Effector memory CD4-positive, alpha-beta T cell (primary cell): ENCODE measurements around the gene FYCO1.

Source experiments
- DNase-seq, 3 donors: peaks; one replicate each; pipeline ENCODE4 v3.0.0-alpha.2; 2020
- H3K27ac ChIP-seq: 2 replicates; pipeline ENCODE4 v1.7.0; 2013; ENCODE audit warnings: mild to moderate bottlenecking, low read length, moderate library complexity; ENCODE audit not compliant: insufficient read depth, poor library complexity, severe bottlenecking
- H3K27me3 ChIP-seq: replicated peaks from 2 replicates; pipeline ENCODE4 v1.7.0; 2013; ENCODE audit warnings: mild to moderate bottlenecking, low read length; ENCODE audit not compliant: insufficient read depth, control insufficient read depth, poor library complexity, severe bottlenecking
- H3K36me3 ChIP-seq: 2 replicates; pipeline ENCODE4 v1.7.0; 2013; ENCODE audit warnings: mild to moderate bottlenecking, low read length, moderate library complexity; ENCODE audit not compliant: control insufficient read depth, insufficient read depth
- H3K4me1 ChIP-seq: 2 replicates; pipeline ENCODE4 v1.7.0; 2013; ENCODE audit warnings: low read length, mild to moderate bottlenecking; ENCODE audit not compliant: control insufficient read depth, insufficient read depth, poor library complexity, severe bottlenecking
- H3K4me3 ChIP-seq: 2 replicates; pipeline ENCODE4 v1.7.0; 2013; ENCODE audit warnings: low read length, low read depth, mild to moderate bottlenecking; ENCODE audit not compliant: insufficient read depth, poor library complexity, severe bottlenecking
- H3K9me3 ChIP-seq: 2 replicates; pipeline ENCODE4 v1.7.0; 2013; ENCODE audit warnings: mild to moderate bottlenecking, low read length, moderate library complexity; ENCODE audit not compliant: control insufficient read depth

FYCO1 gene

GRCh38 chr3:45976191-45977091 is 19.2 kb downstream of the FYCO1 start:
- peak in 1 of 3 donors; percentile 43 for DNase-seq
- no peaks in the 10 kb centered on the region for H3K27me3 ChIP-seq
- H3K4me3 ChIP-seq: no peak overlapping the region
- H3K36me3 ChIP-seq: peaks cover 31% of the 10 kb centered on the region
- peak overlapping the region; percentile 36 for H3K27ac ChIP-seq
- H3K9me3 ChIP-seq: no peaks in the 10 kb centered on the region
- H3K4me1 ChIP-seq: peaks cover 50% of the 10 kb centered on the region

GRCh38 chr3:45975686-45976085 is 19.9 kb downstream of the FYCO1 start:
- H3K36me3 ChIP-seq: peaks cover 26% of the 10 kb centered on the region
- H3K27ac ChIP-seq: peak overlapping the region; percentile 36
- H3K4me1 ChIP-seq: peaks cover 50% of the 10 kb centered on the region
- H3K4me3 ChIP-seq: no peak overlapping the region
- no peak for DNase-seq
- no peaks in the 10 kb centered on the region for H3K27me3 ChIP-seq
- no peaks in the 10 kb centered on the region for H3K9me3 ChIP-seq

- no peak overlapping the region for H3K4me3 ChIP-seq
- H3K27ac ChIP-seq: peak overlapping the region; percentile 2
- H3K27me3 ChIP-seq: no peaks in the 10 kb centered on the region
- DNase-seq: no peak
- H3K4me1 ChIP-seq: peaks cover 50% of the 10 kb centered on the region
- H3K36me3 ChIP-seq: peaks cover 34% of the 10 kb centered on the region
- no peaks in the 10 kb centered on the region for H3K9me3 ChIP-seq
Observed at GRCh38 chr3:45974686-45975085, 20.9 kb downstream of the FYCO1 start.

- no peak overlapping the region for H3K27ac ChIP-seq
- DNase-seq: no peak
- no peaks in the 10 kb centered on the region for H3K27me3 ChIP-seq
- H3K4me1 ChIP-seq: peaks cover 37% of the 10 kb centered on the region
- H3K4me3 ChIP-seq: no peak overlapping the region
- no peaks in the 10 kb centered on the region for H3K9me3 ChIP-seq
- peaks cover 49% of the 10 kb centered on the region for H3K36me3 ChIP-seq
Observed at GRCh38 chr3:45972534-45973402, 22.9 kb downstream of the FYCO1 start.

GRCh38 chr3:45969953-45970352 is 25.7 kb downstream of the FYCO1 start:
- no peak overlapping the region for H3K4me3 ChIP-seq
- H3K27me3 ChIP-seq: no peaks in the 10 kb centered on the region
- H3K27ac ChIP-seq: no peak overlapping the region
- no peaks in the 10 kb centered on the region for H3K9me3 ChIP-seq
- no peak for DNase-seq
- H3K4me1 ChIP-seq: peaks cover 29% of the 10 kb centered on the region
- H3K36me3 ChIP-seq: peaks cover 58% of the 10 kb centered on the region

- H3K4me3 ChIP-seq: no peak overlapping the region
- no peaks in the 10 kb centered on the region for H3K27me3 ChIP-seq
- DNase-seq: no peak
- peaks cover 54% of the 10 kb centered on the region for H3K36me3 ChIP-seq
- no peaks in the 10 kb centered on the region for H3K9me3 ChIP-seq
- H3K27ac ChIP-seq: no peak overlapping the region
- H3K4me1 ChIP-seq: peaks cover 37% of the 10 kb centered on the region
Observed at GRCh38 chr3:45969116-45969515, 26.5 kb downstream of the FYCO1 start.

- Histone ChIP-seq H3K4me1 (peaks cover 38% of the 10 kb centered on the region), H3K9me3 (no peaks in the 10 kb centered on the region), H3K4me3 (no peak overlapping the region), H3K27me3 (no peaks in the 10 kb centered on the region), H3K27ac (no peak overlapping the region), H3K36me3 (peaks cover 54% of the 10 kb centered on the region)
- DNase-seq: no peak
Observed at GRCh38 chr3:45968706-45969105, 26.9 kb downstream of the FYCO1 start.

GRCh38 chr3:45968149-45968548 is 27.5 kb downstream of the FYCO1 start:
- H3K36me3 ChIP-seq: peaks cover 54% of the 10 kb centered on the region
- peaks cover 38% of the 10 kb centered on the region for H3K4me1 ChIP-seq
- H3K27ac ChIP-seq: no peak overlapping the region

GRCh38 chr3:45967724-45968123 is 27.9 kb downstream of the FYCO1 start:
- H3K36me3 ChIP-seq: peaks cover 54% of the 10 kb centered on the region
- no peaks in the 10 kb centered on the region for H3K9me3 ChIP-seq
- no peak overlapping the region for H3K27ac ChIP-seq
- no peak for DNase-seq
- no peaks in the 10 kb centered on the region for H3K27me3 ChIP-seq
- H3K4me1 ChIP-seq: peaks cover 37% of the 10 kb centered on the region
- H3K4me3 ChIP-seq: no peak overlapping the region

More at GRCh38 chr3:45968149-45968548, 27.5 kb downstream of the FYCO1 start:
- H3K4me3 ChIP-seq: no peak overlapping the region
- H3K27me3 ChIP-seq: no peaks in the 10 kb centered on the region
- DNase-seq: no peak
- H3K9me3 ChIP-seq: no peaks in the 10 kb centered on the region
